ENCODE data around the gene KCNA3. TPM values are rescaled to one million over a fixed set of nuclear protein-coding genes. Genes with fewer than 3 reads are reported as not detected.

Gene KCNA3
- polyA plus RNA-seq, 3 donors = 4.8 to 7.7 (median 5.6) TPM

DNA sequence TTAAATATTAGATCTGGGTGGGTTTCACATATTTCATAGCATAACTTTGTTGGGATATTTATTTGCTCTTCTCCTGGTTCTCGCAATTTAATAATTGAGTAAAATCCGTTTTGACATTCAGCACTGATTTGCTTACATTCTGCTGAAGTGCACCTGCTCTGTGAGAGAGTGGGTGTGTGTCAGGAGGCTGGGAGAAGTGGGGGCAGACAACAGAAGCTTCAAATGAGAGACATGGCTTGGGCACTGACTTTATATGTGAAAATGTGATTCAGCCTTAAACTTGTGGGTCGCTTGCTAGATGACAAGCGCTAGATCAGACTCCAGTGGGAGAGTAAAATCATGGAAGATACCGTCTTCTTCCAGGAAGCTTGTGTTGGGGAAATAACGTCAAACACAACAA is 36.2 kb downstream of the KCNA3 start:
- no peaks in the 10 kb centered on the region for H3K27me3 ChIP-seq (ENCODE audit: control insufficient read depth in 2 of 2, insufficient read depth in 2 of 2, low read length in 2 of 2)
- TF ChIP-seq, protein P1, sequence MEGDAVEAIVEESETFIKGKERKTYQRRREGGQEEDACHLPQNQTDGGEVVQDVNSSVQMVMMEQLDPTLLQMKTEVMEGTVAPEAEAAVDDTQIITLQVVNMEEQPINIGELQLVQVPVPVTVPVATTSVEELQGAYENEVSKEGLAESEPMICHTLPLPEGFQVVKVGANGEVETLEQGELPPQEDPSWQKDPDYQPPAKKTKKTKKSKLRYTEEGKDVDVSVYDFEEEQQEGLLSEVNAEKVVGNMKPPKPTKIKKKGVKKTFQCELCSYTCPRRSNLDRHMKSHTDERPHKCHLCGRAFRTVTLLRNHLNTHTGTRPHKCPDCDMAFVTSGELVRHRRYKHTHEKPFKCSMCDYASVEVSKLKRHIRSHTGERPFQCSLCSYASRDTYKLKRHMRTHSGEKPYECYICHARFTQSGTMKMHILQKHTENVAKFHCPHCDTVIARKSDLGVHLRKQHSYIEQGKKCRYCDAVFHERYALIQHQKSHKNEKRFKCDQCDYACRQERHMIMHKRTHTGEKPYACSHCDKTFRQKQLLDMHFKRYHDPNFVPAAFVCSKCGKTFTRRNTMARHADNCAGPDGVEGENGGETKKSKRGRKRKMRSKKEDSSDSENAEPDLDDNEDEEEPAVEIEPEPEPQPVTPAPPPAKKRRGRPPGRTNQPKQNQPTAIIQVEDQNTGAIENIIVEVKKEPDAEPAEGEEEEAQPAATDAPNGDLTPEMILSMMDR (IDR thresholded peaks at IDR 0.05) = no peak
- Mint-ChIP-seq H3K4me3 (no peak overlapping the region), H3K4me1 (peaks cover 62% of the 10 kb centered on the region), H3K27me3 (ENCODE audit: low read depth in 3 of 3) (peaks cover 0 to 7% (median 0%) of the 10 kb centered on the region in 3 donors), H3K27ac (peak overlapping the region in 5 of 7 donors; percentile 3 to 97 (median 45)), H3K9me3 (peaks cover 0 to 17% (median 4%) of the 10 kb centered on the region in 7 donors), H3K36me3 (peaks cover under 1 to 2% of the 10 kb centered on the region in 2 donors)
- no peaks in the 10 kb centered on the region for H3K9me3 ChIP-seq (replicated peaks in 1 of 2; ENCODE audit: control insufficient read depth in 1 of 2, insufficient read depth in 1 of 2, low read length in 2 of 2)
- no peak overlapping the region for H2AFZ ChIP-seq (ENCODE audit: insufficient read depth, low read depth, low read length, poor library complexity, severe bottlenecking)
- H3K9ac ChIP-seq (ENCODE audit: insufficient read depth, low read length, poor library complexity, severe bottlenecking) = no peak overlapping the region
- no peak overlapping the region for H3K27ac ChIP-seq (ENCODE audit: low read depth in 1 of 2, low read length in 2 of 2)
- no peak overlapping the region for H3K4me3 ChIP-seq (replicated peaks in 1 of 3; ENCODE audit: low read depth in 2 of 3, low read length in 3 of 3)
- H3K79me2 ChIP-seq (ENCODE audit: insufficient read depth, low read length) = no peaks in the 10 kb centered on the region
- H4K20me1 ChIP-seq (ENCODE audit: insufficient read depth, low read length) = no peaks in the 10 kb centered on the region
- WGBS (ENCODE audit: insufficient coverage) = 100% methylated on average over 1 of the region's 6 CpGs
- no peak for DNase-seq
- peaks cover 62 to 68% of the 10 kb centered on the region in 2 donors for H3K4me1 ChIP-seq (ENCODE audit: control insufficient read depth in 1 of 2, insufficient read depth in 2 of 2, low read length in 2 of 2)
- intact Hi-C loops (cut with micrococcal nuclease) = loop anchor here in 1 of 2 donors (10.0 kb wide), 1 partner anchor 236 kb away; the partner anchor contains the start of gene CD53
- no peak overlapping the region for H3K4me2 ChIP-seq (replicated peaks; ENCODE audit: extremely low read depth, low read length, poor library complexity, severe bottlenecking)
- no peaks in the 10 kb centered on the region for H3K36me3 ChIP-seq (replicated peaks in 1 of 2; ENCODE audit: control insufficient read depth in 1 of 2, insufficient read depth in 2 of 2, low read length in 2 of 2)

GRCh38 chr1:110638058-110638457 is 36.7 kb downstream of the KCNA3 start:
- Mint-ChIP-seq H3K4me3 (no peak overlapping the region), H3K9me3 (peaks cover 0 to 17% (median 4%) of the 10 kb centered on the region in 7 donors), H3K27me3 (ENCODE audit: low read depth in 3 of 3) (peaks cover 0 to 7% (median 0%) of the 10 kb centered on the region in 3 donors), H3K36me3 (peaks cover 0 to 2% of the 10 kb centered on the region in 2 donors), H3K4me1 (peaks cover 62% of the 10 kb centered on the region), H3K27ac (peak overlapping the region in 4 of 7 donors; percentile 24 to 76 (median 38))
- Histone ChIP-seq H3K4me1 (ENCODE audit: control insufficient read depth in 1 of 2, insufficient read depth in 2 of 2, low read length in 2 of 2) (peaks cover 58 to 63% of the 10 kb centered on the region in 2 donors), H4K20me1 (ENCODE audit: insufficient read depth, low read length) (no peaks in the 10 kb centered on the region), H3K79me2 (ENCODE audit: insufficient read depth, low read length) (no peaks in the 10 kb centered on the region), H3K4me3 (replicated peaks in 1 of 3; ENCODE audit: low read depth in 2 of 3, low read length in 3 of 3) (no peak overlapping the region), H3K27me3 (ENCODE audit: control insufficient read depth in 2 of 2, insufficient read depth in 2 of 2, low read length in 2 of 2) (no peaks in the 10 kb centered on the region), H3K27ac (ENCODE audit: low read depth in 1 of 2, low read length in 2 of 2) (no peak overlapping the region), H3K9ac (ENCODE audit: insufficient read depth, low read length, poor library complexity, severe bottlenecking) (no peak overlapping the region), H3K36me3 (replicated peaks in 1 of 2; ENCODE audit: control insufficient read depth in 1 of 2, insufficient read depth in 2 of 2, low read length in 2 of 2) (no peaks in the 10 kb centered on the region), H3K4me2 (replicated peaks; ENCODE audit: extremely low read depth, low read length, poor library complexity, severe bottlenecking) (no peak overlapping the region), H3K9me3 (replicated peaks in 1 of 2; ENCODE audit: control insufficient read depth in 1 of 2, insufficient read depth in 1 of 2, low read length in 2 of 2) (no peaks in the 10 kb centered on the region), H2AFZ (ENCODE audit: insufficient read depth, low read depth, low read length, poor library complexity, severe bottlenecking) (no peak overlapping the region)
- DNase-seq = no peak
- TF ChIP-seq, protein P1 (IDR thresholded peaks at IDR 0.05) = no peak
- 93% methylated on average over 2 of the region's 2 CpGs for WGBS (ENCODE audit: insufficient coverage)
- intact Hi-C loops (cut with micrococcal nuclease) = loop anchor here in 1 of 2 donors (10.0 kb wide), 1 partner anchor 237 kb away; the partner anchor contains the start of gene CD53
